GM12874 (cell line): ENCODE data around the gene FAM83B.

Experiments
- CTCF ChIP-seq: IDR thresholded peaks from 2 replicates; pipeline ENCODE4 v1.5.1; 2011; ENCODE audit warnings: low read depth, mild to moderate bottlenecking, control low read depth, low read length, moderate library complexity; ENCODE audit not compliant: insufficient read depth

The FAM83B gene

DNA sequence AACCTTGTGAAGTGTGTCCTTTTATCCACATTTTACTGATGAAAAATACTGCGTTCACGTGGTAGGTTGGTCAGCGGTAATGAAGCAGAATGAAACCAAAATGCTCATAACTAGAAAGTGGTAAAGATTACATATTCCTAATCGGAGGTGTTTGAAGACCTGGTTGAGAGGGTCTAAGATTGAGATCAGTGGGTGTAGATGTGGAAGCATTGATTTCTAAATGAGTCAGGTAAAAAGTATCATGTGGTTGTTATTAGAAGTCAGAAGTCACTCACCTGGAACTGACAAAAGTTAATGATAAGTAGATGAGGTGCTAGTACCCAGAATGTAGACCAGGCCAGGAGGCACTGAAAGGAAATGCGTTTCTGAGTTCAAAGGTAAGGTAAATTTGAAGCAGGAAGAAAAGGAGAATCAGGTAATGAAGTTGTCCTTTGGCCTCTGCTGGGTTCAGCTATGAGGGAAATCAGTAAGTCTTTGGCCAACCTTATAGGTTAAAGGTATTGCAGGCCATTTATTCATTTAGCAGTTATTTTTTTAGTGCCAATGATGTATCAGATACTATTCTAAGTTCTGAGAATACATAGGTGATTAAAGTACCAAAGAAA lies 31.2 kb downstream of the FAM83B start:
- no peak for TF ChIP-seq CTCF

DNA sequence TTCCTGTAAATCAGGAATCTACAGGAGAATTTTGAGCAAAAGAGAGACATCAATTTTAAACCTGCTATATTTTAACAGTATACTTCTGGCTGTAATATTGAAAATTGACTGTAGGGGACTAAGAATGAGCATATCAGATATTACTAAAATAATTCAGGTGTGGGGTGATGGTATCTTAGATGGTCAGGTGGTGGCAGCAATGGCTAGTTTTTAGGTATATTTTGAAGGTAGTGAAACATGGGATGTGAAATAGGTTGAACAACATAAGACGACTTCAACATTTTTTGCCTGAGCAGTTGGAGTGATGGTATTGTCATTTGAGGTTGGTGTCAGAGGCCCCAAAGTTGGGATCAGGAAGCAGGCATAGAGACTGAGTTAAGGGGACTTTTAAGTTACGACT lies 32.1 kb downstream of the FAM83B start:
- no peak for TF ChIP-seq CTCF

- TF ChIP-seq CTCF: no peak
Measured at GRCh38 chr6:54879188-54879985, 32.8 kb downstream of the FAM83B start.

DNA sequence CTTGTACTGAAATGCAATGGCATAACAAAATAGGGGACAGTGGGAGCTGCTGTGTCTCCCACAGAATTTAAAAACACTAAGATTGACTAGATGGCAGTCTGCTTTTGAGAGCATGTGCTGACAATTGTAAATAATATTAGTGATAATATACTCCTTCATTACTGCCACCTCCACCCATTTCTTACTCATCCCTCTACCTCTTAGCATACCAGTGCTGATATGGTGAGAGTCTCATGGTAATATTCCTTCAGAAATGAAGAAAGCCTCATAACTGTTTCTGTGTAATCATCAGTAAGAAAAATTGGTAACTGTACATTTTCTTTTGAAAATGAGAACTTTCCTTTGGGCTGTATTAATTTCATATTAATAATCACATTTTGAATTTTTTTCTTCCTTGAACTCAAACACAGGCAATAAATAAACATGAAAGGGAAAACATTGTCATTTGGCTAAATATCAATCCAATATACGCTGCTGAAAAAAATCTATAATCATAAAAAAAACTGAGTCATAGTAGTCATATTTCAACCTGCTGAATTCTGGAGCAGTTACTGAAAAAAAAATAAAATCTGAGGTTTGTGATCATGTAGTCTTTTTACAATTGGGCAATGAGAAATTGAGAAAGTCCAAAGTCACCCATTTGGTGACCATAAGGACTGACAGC lies 34.6 kb downstream of the FAM83B start:
- no peak for TF ChIP-seq CTCF

DNA sequence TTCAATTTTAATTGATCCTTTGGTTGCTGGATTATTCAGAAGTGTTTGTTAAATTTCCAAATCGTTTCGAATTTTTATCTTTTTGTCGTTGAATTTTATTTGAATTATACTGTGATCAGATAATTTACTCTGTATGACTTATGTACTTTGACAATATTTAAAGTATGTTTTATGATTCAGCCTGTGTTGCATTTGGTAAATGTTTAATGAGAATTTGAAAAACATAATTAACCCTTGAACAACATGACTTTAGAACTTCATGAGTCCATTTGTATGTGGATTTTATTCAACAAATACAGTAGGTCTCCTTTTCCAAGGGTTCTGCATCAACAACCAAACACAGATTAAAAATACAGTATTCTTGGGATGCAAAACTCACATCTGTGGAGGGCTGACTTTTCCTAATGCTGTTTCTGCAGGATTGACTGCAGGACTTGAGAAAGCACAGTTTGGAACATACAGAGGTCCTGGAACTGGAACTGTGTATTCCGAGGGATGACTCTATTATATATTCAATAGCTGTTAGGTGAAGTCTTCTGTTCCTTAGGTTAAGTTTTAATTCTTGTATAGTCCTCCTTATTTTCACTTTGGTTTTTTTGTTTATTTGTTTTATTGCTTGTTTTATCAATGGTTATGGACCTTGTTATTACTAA lies 40.5 kb downstream of the FAM83B start:
- TF ChIP-seq CTCF: no peak

DNA sequence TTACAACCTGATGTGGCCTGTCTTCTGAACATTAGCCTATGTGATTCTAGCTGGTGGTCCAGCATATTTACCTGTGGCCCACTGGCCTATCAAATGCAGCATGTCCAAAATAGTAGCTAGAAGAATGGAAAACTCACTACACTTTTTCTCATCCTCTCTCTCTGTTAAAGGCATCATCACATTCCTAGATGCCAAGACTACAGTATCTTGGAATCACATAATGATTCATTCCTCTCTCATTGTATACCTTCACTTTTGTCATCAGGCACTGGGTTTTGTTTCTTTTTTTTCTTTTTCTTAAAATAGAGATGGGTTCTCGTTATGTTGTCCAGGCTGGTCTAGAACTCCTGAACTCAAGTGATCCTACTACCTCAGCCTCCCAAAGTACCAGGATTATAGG lies 45.0 kb downstream of the FAM83B start:
- no peak for TF ChIP-seq CTCF

DNA sequence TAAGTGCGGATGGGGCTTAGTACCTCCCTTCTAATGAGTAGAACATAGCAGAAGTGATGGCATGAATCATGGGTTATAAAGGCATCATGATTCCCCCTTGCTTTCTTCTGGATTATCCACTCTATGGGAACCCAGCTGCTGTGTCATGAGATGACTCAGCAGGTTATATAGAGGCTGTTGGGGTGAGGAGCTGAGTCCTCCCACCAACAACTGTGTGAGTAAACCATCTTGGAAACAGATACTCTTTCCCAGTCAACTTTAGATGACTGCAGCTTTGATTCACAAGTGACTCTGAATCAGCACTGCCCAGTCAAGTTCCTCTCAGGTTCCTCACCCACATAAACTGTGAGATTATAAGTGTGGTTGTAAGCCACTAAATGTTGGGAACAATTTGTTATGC lies 46.3 kb downstream of the FAM83B start:
- TF ChIP-seq CTCF: no peak
